A549 (cell line): ENCODE measurements around the gene TCF4.

Experiments used
- CBX2 ChIP-seq: fragments of 200-600 bp; sonication (generic); IDR thresholded peaks from 2 replicates; pipeline ENCODE4 v1.6.1; 2016; ENCODE audit warnings: low read depth, mild to moderate bottlenecking, borderline replicate concordance
- CTCF ChIP-seq: fragments of >200 bp; sonication (Bioruptor Twin); formaldehyde crosslinking; IDR thresholded peaks from 3 replicates; pipeline ENCODE4 v1.5.1; 2016
- EP300 ChIP-seq, 2 experiments: fragments of >200 bp; sonication (Bioruptor Twin); formaldehyde crosslinking; IDR thresholded peaks; 2 replicates in 1 of 2; 3 replicates in 1 of 2; pipeline ENCODE4 v1.6.1; 2016 to 2017
- ESRRA ChIP-seq: fragments of 150-350 bp; IDR thresholded peaks from 2 replicates; pipeline ENCODE4 v1.6.1; 2014; ENCODE audit warnings: mild to moderate bottlenecking, low read length, borderline replicate concordance
- FOSL2 ChIP-seq, 2 experiments: fragments of 450-650 bp in 1 of 2; fragments of >200 bp in 1 of 2; sonication (Bioruptor Twin) in 1 of 2; formaldehyde crosslinking; IDR thresholded peaks; 2 replicates each; pipeline versions ENCODE4 v1.5.0 to v1.6.1; 2016 to 2020; ENCODE audit warnings: mild to moderate bottlenecking in 1 of 2, moderate library complexity in 1 of 2
- JUN ChIP-seq, 2 experiments: fragments of >200 bp; sonication (Bioruptor Twin); formaldehyde crosslinking; IDR thresholded peaks; 2 replicates in 1 of 2; 3 replicates in 1 of 2; pipeline ENCODE4 v1.6.1; 2016 to 2017
- NFE2L2 ChIP-seq: fragments of 150-350 bp; conservative IDR thresholded peaks from 2 replicates; pipeline ENCODE4 v1.6.1; 2014; ENCODE audit warnings: low read length
- NR3C1 ChIP-seq: fragments of >200 bp; sonication (Bioruptor Twin); formaldehyde crosslinking; IDR thresholded peaks from 3 replicates; pipeline ENCODE4 v1.6.1; 2017
- PBX3 ChIP-seq: IDR thresholded peaks from 2 replicates; pipeline ENCODE4 v1.6.1; 2012
- POLR2A ChIP-seq: IDR thresholded peaks from 2 replicates; pipeline ENCODE4 v1.6.1; 2012; ENCODE audit warnings: mild to moderate bottlenecking, low read length
- SMC3 ChIP-seq: fragments of >200 bp; sonication (Bioruptor Twin); formaldehyde crosslinking; IDR thresholded peaks from 3 replicates; pipeline ENCODE4 v1.6.1; 2018; ENCODE audit warnings: inconsistent platforms
- TP53 ChIP-seq: fragments of 250-450 bp; sonication (Bioruptor Pico); IDR thresholded peaks from 2 replicates; pipeline ENCODE4 v1.5.0; 2021; ENCODE audit warnings: mild to moderate bottlenecking, moderate library complexity
- TF ChIP-seq, protein P1 (sequence below): fragments of 150-350 bp; IDR thresholded peaks from 2 replicates; pipeline ENCODE4 v1.6.1; 2014; ENCODE audit warnings: low read depth, mild to moderate bottlenecking, low read length
- TF ChIP-seq, protein P2 (sequence below): fragments of 200-600 bp; sonication (generic); IDR thresholded peaks from 2 replicates; pipeline ENCODE4 v1.6.1; 2016; ENCODE audit warnings: antibody characterized with exemption, mild to moderate bottlenecking, moderate library complexity

DNA sequence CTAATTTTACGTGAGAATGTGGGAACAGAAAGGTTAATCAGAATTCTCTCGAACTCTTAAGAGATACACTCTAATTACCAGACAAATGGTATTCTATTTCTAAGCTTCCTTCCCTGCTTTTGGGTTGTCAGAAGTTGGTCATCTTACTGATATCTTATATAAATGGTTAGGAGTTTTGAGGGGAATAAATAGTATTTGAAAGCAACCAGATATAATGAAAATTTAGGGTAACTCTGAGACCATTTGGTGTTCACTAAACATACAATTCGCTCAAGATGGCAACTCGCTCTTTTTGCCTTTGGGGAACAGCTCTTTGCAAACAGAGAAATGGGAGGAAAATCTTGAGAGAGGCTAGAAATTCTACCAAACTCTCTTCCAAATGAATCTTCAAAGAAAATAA lies 250.9 kb downstream of the TCF4 start:
- TF ChIP-seq CTCF: no peak
- TF ChIP-seq ESRRA: no peak
- TF ChIP-seq, protein P1, sequence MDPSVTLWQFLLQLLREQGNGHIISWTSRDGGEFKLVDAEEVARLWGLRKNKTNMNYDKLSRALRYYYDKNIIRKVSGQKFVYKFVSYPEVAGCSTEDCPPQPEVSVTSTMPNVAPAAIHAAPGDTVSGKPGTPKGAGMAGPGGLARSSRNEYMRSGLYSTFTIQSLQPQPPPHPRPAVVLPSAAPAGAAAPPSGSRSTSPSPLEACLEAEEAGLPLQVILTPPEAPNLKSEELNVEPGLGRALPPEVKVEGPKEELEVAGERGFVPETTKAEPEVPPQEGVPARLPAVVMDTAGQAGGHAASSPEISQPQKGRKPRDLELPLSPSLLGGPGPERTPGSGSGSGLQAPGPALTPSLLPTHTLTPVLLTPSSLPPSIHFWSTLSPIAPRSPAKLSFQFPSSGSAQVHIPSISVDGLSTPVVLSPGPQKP: no peak
- TF ChIP-seq POLR2A: no peak
- no peak for TF ChIP-seq FOSL2 (IDR thresholded peaks at IDR 0.05)
- TF ChIP-seq FOSL2 (CRISPR knock-in tag; IDR thresholded peaks at IDR 0.05): no peak
- no peak for TF ChIP-seq PBX3
- TF ChIP-seq TP53: no peak
- TF ChIP-seq EP300 (IDR thresholded peaks at IDR 0.05): no peak
- no peak for TF ChIP-seq CBX2
- no peak for TF ChIP-seq SMC3
- TF ChIP-seq JUN (IDR thresholded peaks at IDR 0.05): no peak
- TF ChIP-seq NFE2L2: no peak
- TF ChIP-seq NR3C1: no peak
- TF ChIP-seq, protein P2, sequence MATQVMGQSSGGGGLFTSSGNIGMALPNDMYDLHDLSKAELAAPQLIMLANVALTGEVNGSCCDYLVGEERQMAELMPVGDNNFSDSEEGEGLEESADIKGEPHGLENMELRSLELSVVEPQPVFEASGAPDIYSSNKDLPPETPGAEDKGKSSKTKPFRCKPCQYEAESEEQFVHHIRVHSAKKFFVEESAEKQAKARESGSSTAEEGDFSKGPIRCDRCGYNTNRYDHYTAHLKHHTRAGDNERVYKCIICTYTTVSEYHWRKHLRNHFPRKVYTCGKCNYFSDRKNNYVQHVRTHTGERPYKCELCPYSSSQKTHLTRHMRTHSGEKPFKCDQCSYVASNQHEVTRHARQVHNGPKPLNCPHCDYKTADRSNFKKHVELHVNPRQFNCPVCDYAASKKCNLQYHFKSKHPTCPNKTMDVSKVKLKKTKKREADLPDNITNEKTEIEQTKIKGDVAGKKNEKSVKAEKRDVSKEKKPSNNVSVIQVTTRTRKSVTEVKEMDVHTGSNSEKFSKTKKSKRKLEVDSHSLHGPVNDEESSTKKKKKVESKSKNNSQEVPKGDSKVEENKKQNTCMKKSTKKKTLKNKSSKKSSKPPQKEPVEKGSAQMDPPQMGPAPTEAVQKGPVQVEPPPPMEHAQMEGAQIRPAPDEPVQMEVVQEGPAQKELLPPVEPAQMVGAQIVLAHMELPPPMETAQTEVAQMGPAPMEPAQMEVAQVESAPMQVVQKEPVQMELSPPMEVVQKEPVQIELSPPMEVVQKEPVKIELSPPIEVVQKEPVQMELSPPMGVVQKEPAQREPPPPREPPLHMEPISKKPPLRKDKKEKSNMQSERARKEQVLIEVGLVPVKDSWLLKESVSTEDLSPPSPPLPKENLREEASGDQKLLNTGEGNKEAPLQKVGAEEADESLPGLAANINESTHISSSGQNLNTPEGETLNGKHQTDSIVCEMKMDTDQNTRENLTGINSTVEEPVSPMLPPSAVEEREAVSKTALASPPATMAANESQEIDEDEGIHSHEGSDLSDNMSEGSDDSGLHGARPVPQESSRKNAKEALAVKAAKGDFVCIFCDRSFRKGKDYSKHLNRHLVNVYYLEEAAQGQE: no peak
